HepG2 (cell line): ENCODE measurements around the gene VPS54. TPM values are rescaled to one million over a fixed set of nuclear protein-coding genes. Genes with fewer than 3 reads are reported as not detected.

ENCODE experiments used
- ATAC-seq: fragments of 200-7000 bp; cut with Tn5 transposase; 3 replicates; pipeline ENCODE4 v1.9.1; 2020; ENCODE audit warnings: mild to moderate bottlenecking, moderate library complexity
- BruUV-seq: library from RNA; stranded (reverse); fragments of 400-500 nt; replicated peaks from 2 replicates; lab custom pipeline; 2021; lab: Mats Ljungman, UMichigan
- CTCF ChIA-PET: fragments of 300-600 bp; formaldehyde crosslinking; extraction: SDS; loops from one replicate; lab custom pipeline; 2021; ENCODE audit warnings: low total read pairs, inconsistent platforms, low intra/inter-chr PET ratio; lab: Yijun Ruan, JAX
- POLR2A ChIA-PET: fragments of 350-600 bp; sonication (Branson Sonifier 250); formaldehyde crosslinking; loops from one replicate; lab custom pipeline; 2020; ENCODE audit warnings: antibody characterized with exemption, inconsistent platforms; lab: Yijun Ruan, JAX
- DNase-seq: peaks from one replicate; pipeline ENCODE4 v3.0.0-alpha.2; 2015; ENCODE audit warnings: low spot score
- FAIRE-seq: peaks from 3 replicates; lab custom pipeline; 2011; peaks lifted over from hg19 to GRCh38; lab: Jason Lieb, UNC
- H2AFZ ChIP-seq: one replicate; pipeline ENCODE4 v1.6.1; 2011; ENCODE audit warnings: low read length, inconsistent platforms
- H3K27ac ChIP-seq: fragments of 300-600 bp; 3 replicates; pipeline ENCODE4 v1.8.0; 2011; ENCODE audit warnings: mixed run types, mild to moderate bottlenecking, mixed read lengths, low read length, inconsistent platforms; ENCODE audit not compliant: insufficient read depth; ENCODE audit errors: extremely low read length
- H3K27me3 ChIP-seq, 2 experiments: fragments of 200-600 bp in 1 of 2; 2 replicates in 1 of 2; 3 replicates in 1 of 2; pipeline versions ENCODE4 v1.6.0 to v1.8.0; 2011; ENCODE audit warnings: low read length in 2 of 2, mild to moderate bottlenecking in 2 of 2, moderate library complexity in 2 of 2, inconsistent platforms in 1 of 2; ENCODE audit not compliant: insufficient read depth in 2 of 2, control insufficient read depth in 1 of 2
- H3K36me3 ChIP-seq, 2 experiments: fragments of 200-600 bp in 1 of 2; replicated peaks in 1 of 2; 2 replicates in 1 of 2; 3 replicates in 1 of 2; pipeline versions ENCODE4 v1.5.1 to v1.8.0; 2011; ENCODE audit warnings: low read length in 2 of 2, inconsistent platforms in 1 of 2; ENCODE audit not compliant: insufficient read depth in 2 of 2, control insufficient read depth in 1 of 2
- H3K4me1 ChIP-seq: 2 replicates; pipeline ENCODE4 v1.5.1; 2012; ENCODE audit warnings: low read length, inconsistent platforms; ENCODE audit not compliant: insufficient read depth
- H3K4me2 ChIP-seq: 2 replicates; pipeline ENCODE4 v1.6.0; 2011; ENCODE audit warnings: low read depth, low read length, inconsistent platforms
- H3K4me3 ChIP-seq, 3 experiments: fragments of 200-600 bp in 1 of 3; sonication (generic), shearing (Covaris generic) in 1 of 3; replicated peaks in 1 of 3; 2 replicates each; pipeline ENCODE4 v1.5.1; 2011 to 2016; ENCODE audit warnings: low read length in 3 of 3, inconsistent platforms in 2 of 3, low read depth in 2 of 3, mild to moderate bottlenecking in 2 of 3, control low read depth in 1 of 3, mixed read lengths in 1 of 3; ENCODE audit not compliant: insufficient read depth in 1 of 3
- H3K79me2 ChIP-seq: one replicate; pipeline ENCODE4 v1.6.1; 2011; ENCODE audit warnings: low read length, inconsistent platforms; ENCODE audit not compliant: insufficient read depth
- H3K9ac ChIP-seq: 2 replicates; pipeline ENCODE4 v1.6.0; 2011; ENCODE audit warnings: mild to moderate bottlenecking, low read depth, low read length, inconsistent platforms; ENCODE audit not compliant: insufficient read depth
- H3K9me3 ChIP-seq: 2 replicates; pipeline ENCODE4 v1.5.1; 2012; ENCODE audit warnings: mild to moderate bottlenecking, low read length
- H4K20me1 ChIP-seq: 2 replicates; pipeline ENCODE4 v1.6.0; 2011; ENCODE audit warnings: inconsistent platforms, mild to moderate bottlenecking, low read length, moderate library complexity; ENCODE audit not compliant: insufficient read depth
- AGO1 ChIP-seq: fragments of 200-400 bp; formaldehyde crosslinking; IDR thresholded peaks from 2 replicates; pipeline ENCODE4 v1.6.1; 2017; ENCODE audit warnings: mild to moderate bottlenecking, low read depth, low read length, moderate library complexity; ENCODE audit not compliant: poor library complexity, severe bottlenecking
- GMEB1 ChIP-seq: sonication (generic); formaldehyde crosslinking; IDR thresholded peaks from 2 replicates; pipeline ENCODE4 v1.5.1; 2020; ENCODE audit warnings: missing genetic modification reagents, mild to moderate bottlenecking, borderline replicate concordance
- NR2F1 ChIP-seq, 2 experiments: fragments of 450-650 bp in 1 of 2; formaldehyde crosslinking in 1 of 2; IDR thresholded peaks; 2 replicates each; pipeline versions ENCODE4 v1.5.0 to v1.6.1; 2016 to 2020; ENCODE audit warnings: mild to moderate bottlenecking in 1 of 2, missing compliant biosample characterization in 1 of 2, missing genetic modification reagents in 1 of 2, moderate library complexity in 1 of 2
- ZNF24 ChIP-seq: fragments of 450-650 bp; IDR thresholded peaks from 2 replicates; pipeline ENCODE4 v1.6.1; 2017; ENCODE audit warnings: antibody characterized with exemption, mild to moderate bottlenecking
- ZNF607 ChIP-seq: sonication (generic); formaldehyde crosslinking; IDR thresholded peaks from 2 replicates; pipeline ENCODE4 v1.5.1; 2020; ENCODE audit warnings: missing genetic modification reagents, mild to moderate bottlenecking, borderline replicate concordance
- ZNF660 ChIP-seq: sonication (generic); formaldehyde crosslinking; IDR thresholded peaks from 2 replicates; pipeline ENCODE4 v1.5.1; 2020; ENCODE audit warnings: mild to moderate bottlenecking, low read depth, missing genetic modification reagents, borderline replicate concordance
- ZNF761 ChIP-seq: sonication (generic); formaldehyde crosslinking; conservative IDR thresholded peaks from 2 replicates; pipeline ENCODE4 v1.4.0; 2020; ENCODE audit warnings: mild to moderate bottlenecking, missing genetic modification reagents
- ZSCAN9 ChIP-seq: IDR thresholded peaks from 2 replicates; pipeline ENCODE4 v1.6.1; 2016; ENCODE audit warnings: borderline replicate concordance
- in situ Hi-C: cut with HindIII; loops from 2 replicates; pipeline ENCODE4 v1.10.0; 2017; ENCODE audit warnings: low pct_unique_long_range_greater_than_20kb; ENCODE audit not compliant: extremely low pct_ligation_motif_present
- intact Hi-C: fragments of 100-400 bp; cut with micrococcal nuclease; formaldehyde crosslinking; loops from one replicate; pipeline ENCODE4 v1.10.0; 2022; ENCODE audit not compliant: unreplicated experiment
- polyA plus RNA-seq, 8 experiments: library from polyadenylated mRNA; depleted of rRNA in 3 of 8; stranded (reverse) in 7 of 8; unstranded in 1 of 8; fragments of >200 nt; fragmentation: Illumina TruSeq in 4 of 8; extraction: Trizol in 4 of 8; gene quantifications; 2 replicates each; pipeline versions ENCODE4 v1.2.1 to v1.2.3, GENCODE V29; 2011 to 2016; ENCODE audit warnings: low read depth in 4 of 8, missing spikeins in 1 of 8, mixed read lengths in 1 of 8; ENCODE audit not compliant: insufficient read depth in 1 of 8
- total RNA-seq, 5 experiments: library from RNA; depleted of rRNA; stranded (reverse); fragments of >200 nt; fragmentation: Illumina TruSeq; extraction: Trizol; gene quantifications; 2 replicates each; pipeline ENCODE4 v1.2.3, GENCODE V29; 2016; ENCODE audit warnings: low read depth in 1 of 5
- TF ChIP-seq, protein P1 (sequence below): sonication (generic); formaldehyde crosslinking; conservative IDR thresholded peaks from 2 replicates; pipeline ENCODE4 v1.5.0; 2020; ENCODE audit warnings: missing genetic modification reagents
- TF ChIP-seq, protein P2 (sequence below): conservative IDR thresholded peaks from 2 replicates; pipeline ENCODE4 v1.6.1; 2018; ENCODE audit warnings: missing genetic modification reagents

VPS54 gene
- total and polyA plus RNA-seq, 2 of the 13 experiments (the other 11 are each of a cell fraction or from before 2014, with no cell fraction given): 64.7 to 77.5 TPM

- TF ChIP-seq ZNF607 (CRISPR knock-in tag): no peak
- no peak for TF ChIP-seq GMEB1
- TF ChIP-seq NR2F1 (CRISPR knock-in tag; IDR thresholded peaks at IDR 0.05): no peak
- TF ChIP-seq ZNF24: no peak
- TF ChIP-seq, protein P1, sequence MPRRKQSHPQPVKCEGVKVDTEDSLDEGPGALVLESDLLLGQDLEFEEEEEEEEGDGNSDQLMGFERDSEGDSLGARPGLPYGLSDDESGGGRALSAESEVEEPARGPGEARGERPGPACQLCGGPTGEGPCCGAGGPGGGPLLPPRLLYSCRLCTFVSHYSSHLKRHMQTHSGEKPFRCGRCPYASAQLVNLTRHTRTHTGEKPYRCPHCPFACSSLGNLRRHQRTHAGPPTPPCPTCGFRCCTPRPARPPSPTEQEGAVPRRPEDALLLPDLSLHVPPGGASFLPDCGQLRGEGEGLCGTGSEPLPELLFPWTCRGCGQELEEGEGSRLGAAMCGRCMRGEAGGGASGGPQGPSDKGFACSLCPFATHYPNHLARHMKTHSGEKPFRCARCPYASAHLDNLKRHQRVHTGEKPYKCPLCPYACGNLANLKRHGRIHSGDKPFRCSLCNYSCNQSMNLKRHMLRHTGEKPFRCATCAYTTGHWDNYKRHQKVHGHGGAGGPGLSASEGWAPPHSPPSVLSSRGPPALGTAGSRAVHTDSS: no peak
- TF ChIP-seq ZNF761 (CRISPR knock-in tag): no peak
- no peak for TF ChIP-seq AGO1
- TF ChIP-seq ZSCAN9 (CRISPR knock-in tag): no peak
- no peak for TF ChIP-seq ZNF660
- TF ChIP-seq, all 625 proteins: peak for 0
Observed at GRCh38 chr2:64005707-64006356, 13.4 kb downstream of the VPS54 start (continued).

DNA sequence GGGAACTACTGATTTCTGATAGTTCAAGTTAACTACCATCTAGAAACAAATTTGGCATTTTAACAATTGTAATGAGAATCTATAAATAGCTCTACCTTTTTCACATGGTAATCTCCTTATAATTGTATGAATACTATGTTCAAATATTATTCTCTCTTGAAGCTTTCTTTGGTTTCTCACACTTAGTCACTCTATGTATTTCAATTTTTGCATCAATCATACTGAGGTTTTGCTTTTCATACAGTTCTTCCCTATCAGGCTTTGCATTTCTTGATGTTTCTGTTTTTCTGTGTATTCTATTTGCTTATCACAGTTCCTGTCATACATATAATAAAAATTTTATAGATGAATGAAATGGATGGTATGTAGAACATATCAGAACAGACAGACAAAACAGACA lies 16.0 kb downstream of the VPS54 start:
- no peak overlapping the region for H3K4me2 ChIP-seq
- H3K9ac ChIP-seq: no peak overlapping the region
- H3K36me3 ChIP-seq: peaks cover 8 to 54% of the 10 kb centered on the region in 2 experiments
- TF ChIP-seq, protein P2, sequence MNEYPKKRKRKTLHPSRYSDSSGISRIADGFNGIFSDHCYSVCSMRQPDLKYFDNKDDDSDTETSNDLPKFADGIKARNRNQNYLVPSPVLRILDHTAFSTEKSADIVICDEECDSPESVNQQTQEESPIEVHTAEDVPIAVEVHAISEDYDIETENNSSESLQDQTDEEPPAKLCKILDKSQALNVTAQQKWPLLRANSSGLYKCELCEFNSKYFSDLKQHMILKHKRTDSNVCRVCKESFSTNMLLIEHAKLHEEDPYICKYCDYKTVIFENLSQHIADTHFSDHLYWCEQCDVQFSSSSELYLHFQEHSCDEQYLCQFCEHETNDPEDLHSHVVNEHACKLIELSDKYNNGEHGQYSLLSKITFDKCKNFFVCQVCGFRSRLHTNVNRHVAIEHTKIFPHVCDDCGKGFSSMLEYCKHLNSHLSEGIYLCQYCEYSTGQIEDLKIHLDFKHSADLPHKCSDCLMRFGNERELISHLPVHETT: no peak
- TF ChIP-seq, all 625 proteins: peak for 0
- Histone ChIP-seq H3K27ac (no peak overlapping the region), H3K27me3 (no peaks in the 10 kb centered on the region), H4K20me1 (peaks cover 20% of the 10 kb centered on the region; the same call in 1 of the 2 replicates), H3K4me3 (no peak overlapping the region), H3K79me2 (peaks cover 97% of the 10 kb centered on the region), H3K4me1 (peaks cover 60% of the 10 kb centered on the region), H2AFZ (no peak overlapping the region), H3K9me3 (peaks cover 3% of the 10 kb centered on the region)
- ChIA-PET CTCF (no interaction called here), POLR2A (interaction anchor here (0.7 kb wide), 1 partner anchor 15 kb away, joined by 4 read pairs; no protein-coding TSS in a partner anchor)
- intact Hi-C loops: no loop called here
- ATAC-seq: no peak
- DNase-seq: no peak
- in situ Hi-C loops: no loop called here
- FAIRE-seq: no peak
- BruUV-seq: no TSS peak
